Measurements from ENCODE around the gene HNRNPU. TPM values are rescaled to one million over a fixed set of nuclear protein-coding genes. Genes with fewer than 3 reads are reported as not detected.

The HNRNPU gene
- total and polyA plus RNA-seq, 2 of the 13 experiments (the other 11 are each of a cell fraction or from before 2014, with no cell fraction given) = 101 to 508 TPM

- TF ChIP-seq NR2F6 (IDR thresholded peaks at IDR 0.05) (0 out of 2 replicates have a peak, but pooled peaks have one; percentile 16), NR2F6 (CRISPR knock-in tag; IDR thresholded peaks at IDR 0.05) (0 out of 2 replicates have a peak, but pooled peaks have one; percentile 6), SOX6 (IDR thresholded peaks at IDR 0.05) (no peak), SOX6 (CRISPR knock-in tag; IDR thresholded peaks at IDR 0.05) (peak; percentile 45; the same call in 1 of the 2 replicates), SALL2 (CRISPR knock-in tag; IDR thresholded peaks at IDR 0.05) (0 out of 2 replicates have a peak, but pooled peaks have one; percentile 25), ZNF20 (CRISPR knock-in tag; IDR thresholded peaks at IDR 0.05) (no peak), ARID3A (IDR thresholded peaks at IDR 0.05; ENCODE audit: low read depth, low read length) (0 out of 2 replicates have a peak, but pooled peaks have one; percentile 29), ATF7-NPFF (CRISPR knock-in tag; IDR thresholded peaks at IDR 0.05; ENCODE audit: low read depth) (no peak), CEBPB (IDR thresholded peaks at IDR 0.05; ENCODE audit: borderline replicate concordance, low read depth, low read length) (peak; percentile 76; the same call in 1 of the 2 replicates), ZNF264 (CRISPR knock-in tag; IDR thresholded peaks at IDR 0.05) (no peak), TEAD2 (CRISPR knock-in tag; IDR thresholded peaks at IDR 0.05) (no peak), HNF1B (CRISPR knock-in tag; IDR thresholded peaks at IDR 0.05) (no peak), CREM (IDR thresholded peaks at IDR 0.05) (peak; percentile 24; the same call in 1 of the 2 replicates), CREM (CRISPR knock-in tag; IDR thresholded peaks at IDR 0.05) (no peak), HMG20A (CRISPR knock-in tag; IDR thresholded peaks at IDR 0.05; ENCODE audit: borderline replicate concordance) (peak; percentile 24; the same call in 1 of the 2 replicates), TFE3 (CRISPR knock-in tag; IDR thresholded peaks at IDR 0.05) (no peak), RBM22 (optimal IDR thresholded peaks at IDR 0.05; ENCODE audit: low read length) (no peak), ZBTB7A (CRISPR knock-in tag; IDR thresholded peaks at IDR 0.05) (no peak), CEBPG (CRISPR knock-in tag; IDR thresholded peaks at IDR 0.05) (peak; percentile 78), RFXAP (CRISPR knock-in tag; IDR thresholded peaks at IDR 0.05; ENCODE audit: borderline replicate concordance) (no peak), ZNF724P (CRISPR knock-in tag; IDR thresholded peaks at IDR 0.05; ENCODE audit: borderline replicate concordance) (no peak), ZMYM2 (CRISPR knock-in tag; IDR thresholded peaks at IDR 0.05) (peak; percentile 84; the same call in 1 of the 2 replicates), ARNT (IDR thresholded peaks at IDR 0.05) (no peak), ZSCAN31 (CRISPR knock-in tag; IDR thresholded peaks at IDR 0.05; ENCODE audit: low read depth) (no peak), ZNF770 (CRISPR knock-in tag; IDR thresholded peaks at IDR 0.05) (peak; percentile 55)
Measured at GRCh38 chr1:244869364-244869827, 5.1 kb upstream of the HNRNPU start (continued).

Data from HepG2 (cell line).